GM19372 (cell line): ENCODE results near the gene C19orf38.
"Not testable (repeated sequence)": the region's sequence is repeated elsewhere in the genome, so short reads cannot be mapped to it uniquely, and the experiment has no call there.

ENCODE experiments used
- ATAC-seq: cut with Tn5 transposase; IDR thresholded peaks from one replicate; pipeline ENCODE4 v1.9.1; 2021; ENCODE audit warnings: mild to moderate bottlenecking, low read depth, moderate library complexity; ENCODE audit not compliant: unreplicated experiment

The C19orf38 gene

DNA sequence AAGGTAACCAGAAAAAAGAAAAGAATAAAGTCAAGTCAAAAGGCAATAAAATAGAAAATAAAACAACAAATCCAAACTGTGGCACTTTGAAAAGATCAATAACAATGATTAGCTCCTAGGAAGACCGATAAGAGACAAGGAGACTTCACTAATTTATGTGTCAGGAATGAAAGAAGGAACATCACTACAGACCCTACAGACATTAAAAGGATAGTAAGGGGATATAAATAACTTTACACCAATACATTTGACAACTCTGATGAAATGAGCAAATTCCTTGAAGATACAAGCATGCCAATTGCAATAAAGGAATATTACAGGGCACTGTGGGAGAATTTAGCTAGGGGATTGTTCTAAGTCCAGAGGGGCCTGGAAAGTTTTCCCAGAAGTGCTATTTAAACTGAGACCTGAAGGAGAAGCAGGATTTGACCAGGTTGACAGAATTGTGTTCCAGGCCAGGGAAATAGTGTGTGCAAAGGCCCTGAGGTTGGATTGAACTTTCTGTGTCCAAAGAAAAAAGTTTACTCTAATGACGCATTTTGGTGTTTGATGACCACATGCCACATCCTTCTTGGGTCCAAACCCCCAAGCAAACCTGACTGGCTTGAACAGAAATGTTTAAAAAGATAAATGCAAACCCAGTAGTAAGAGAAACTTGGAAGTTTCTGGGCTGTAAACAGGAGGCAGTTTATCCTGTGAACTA is 1.6 kb upstream of the C19orf38 start:
- no peak for ATAC-seq

DNA sequence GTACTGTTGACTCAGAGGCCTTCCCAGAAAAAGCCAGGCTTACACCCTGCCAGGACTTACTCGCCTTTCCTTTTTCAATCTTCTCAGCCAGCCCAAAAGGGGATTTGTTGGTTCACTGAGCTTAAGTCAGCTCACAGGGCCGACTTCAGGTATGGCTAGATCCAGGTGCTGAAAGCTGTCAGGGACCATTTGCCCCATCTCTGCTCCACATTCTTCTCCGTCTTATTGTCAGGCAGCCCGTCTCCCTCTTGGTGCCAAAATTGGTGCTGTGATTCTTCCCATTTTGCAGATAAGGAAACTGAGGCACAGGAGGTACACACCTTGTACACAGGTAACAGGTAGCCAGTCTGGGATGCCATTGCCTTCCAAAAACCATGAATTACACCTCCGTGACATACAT is 2.4 kb downstream of the C19orf38 start:
- ATAC-seq: no peak

DNA sequence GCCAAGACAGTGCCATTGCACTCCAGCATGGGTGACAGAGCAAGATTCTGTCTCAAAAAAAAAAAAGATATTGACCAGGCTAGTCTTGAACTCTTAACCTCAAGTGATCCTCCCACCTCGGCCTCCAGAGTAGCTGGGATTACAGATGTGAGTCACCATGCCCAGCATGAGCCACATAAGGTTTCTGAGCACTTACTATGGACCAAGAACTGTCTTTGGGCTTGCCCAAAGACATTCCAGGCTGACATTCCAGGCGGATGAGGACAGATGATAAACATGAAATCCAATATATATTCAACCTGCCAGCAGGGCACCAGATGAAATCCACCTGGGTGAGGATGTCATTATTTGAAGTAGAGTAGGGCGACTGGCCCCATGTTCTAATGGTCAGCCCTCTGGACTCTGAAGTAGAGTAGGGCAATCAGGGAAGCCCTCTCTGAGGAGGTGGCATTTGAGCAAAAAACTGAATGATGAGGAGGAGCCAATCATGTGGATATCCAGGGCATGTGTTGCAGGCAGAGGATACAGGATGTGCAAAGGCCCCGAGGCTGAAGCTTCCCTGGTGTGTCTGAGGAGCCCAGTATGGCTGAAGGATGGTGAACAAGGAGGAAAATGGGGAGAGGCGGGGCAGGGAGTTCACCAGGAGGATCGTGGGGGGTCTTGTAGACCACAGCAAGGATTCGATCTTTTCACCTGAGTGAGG is 4.0 kb downstream of the C19orf38 start:
- no peak for ATAC-seq

GRCh38 chr19:10852941-10853340 is 4.7 kb downstream of the C19orf38 start:
- ATAC-seq: no peak

GRCh38 chr19:10854350-10855089 is 6.3 kb downstream of the C19orf38 start:
- ATAC-seq: no peak

GRCh38 chr19:10855879-10856522 is 7.8 kb downstream of the C19orf38 start:
- no peak for ATAC-seq

DNA sequence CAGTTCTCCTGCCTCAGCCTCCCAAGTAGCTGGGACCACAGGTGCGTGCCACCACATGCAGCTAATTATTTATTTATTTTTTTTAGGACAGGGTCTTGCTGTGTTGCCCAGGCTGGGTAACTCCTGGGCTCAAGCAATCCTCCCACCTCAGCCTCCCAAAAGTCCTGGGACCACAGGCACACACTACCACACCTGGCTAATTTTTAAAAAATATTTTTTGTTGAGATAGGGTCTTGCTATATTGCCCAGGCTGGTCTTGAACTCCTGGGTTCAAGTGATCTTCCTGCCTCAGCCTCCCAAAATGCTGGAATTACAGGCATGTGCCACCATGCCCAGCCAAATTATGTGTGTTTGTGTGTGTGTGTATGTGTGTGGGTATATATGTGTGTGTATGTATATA is 8.7 kb downstream of the C19orf38 start:
- ATAC-seq: not testable (repeated sequence)

DNA sequence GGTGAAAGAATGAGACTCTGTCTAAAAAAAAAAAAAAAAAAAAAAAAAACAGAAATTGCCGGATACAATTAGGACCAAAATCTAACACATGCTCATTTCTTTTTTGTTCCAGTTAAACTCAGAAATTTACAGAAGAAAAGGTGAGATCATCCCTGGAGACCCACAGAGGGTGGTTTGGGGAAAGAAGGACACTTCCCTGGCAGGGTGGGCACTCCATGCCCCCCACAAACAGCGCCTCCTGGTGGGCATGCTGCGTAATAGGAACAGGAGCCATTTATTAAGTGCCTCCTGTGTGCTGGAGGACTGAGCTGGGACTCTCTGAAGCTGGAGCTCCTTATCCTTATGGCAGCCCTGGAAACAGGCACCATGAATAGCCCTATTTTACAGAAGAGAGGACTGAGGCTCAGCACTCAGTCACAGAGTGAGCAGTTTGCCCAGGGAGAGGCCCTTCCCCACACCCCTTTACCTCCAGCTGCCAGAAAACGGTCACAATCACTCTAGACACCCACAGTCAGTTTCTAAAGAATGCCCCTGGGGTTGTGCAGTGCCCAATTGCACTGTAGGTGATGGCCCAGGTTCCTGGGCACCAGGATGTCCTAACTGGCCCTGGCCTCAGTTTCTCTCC is 10.1 kb downstream of the C19orf38 start:
- no peak for ATAC-seq

DNA sequence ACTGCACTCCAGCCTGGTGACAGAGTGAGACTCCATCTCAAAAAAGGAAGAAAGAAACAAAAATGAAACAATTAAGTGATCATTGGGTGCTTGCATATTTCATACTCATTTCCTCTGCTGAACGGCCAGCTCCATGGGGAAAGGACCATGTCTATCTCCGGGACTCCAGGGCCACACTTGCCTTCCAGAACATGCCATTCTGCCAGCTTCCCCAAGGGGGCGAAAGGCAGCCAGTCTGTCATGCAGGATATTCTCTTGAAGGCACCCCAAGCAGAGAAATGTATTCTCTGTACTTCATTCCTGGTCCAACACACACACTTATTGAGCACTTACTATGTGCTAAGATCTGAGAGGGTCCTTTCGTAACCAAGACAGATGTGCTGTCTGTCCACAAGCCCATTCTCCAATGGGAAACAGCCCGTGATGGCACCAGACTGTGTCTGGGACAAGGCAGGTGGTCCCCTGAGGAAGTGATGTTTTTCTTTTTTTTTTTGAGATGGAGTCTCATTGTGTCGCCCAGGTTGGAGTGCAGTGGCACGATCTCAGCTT is 13.0 kb downstream of the C19orf38 start:
- ATAC-seq: no peak

DNA sequence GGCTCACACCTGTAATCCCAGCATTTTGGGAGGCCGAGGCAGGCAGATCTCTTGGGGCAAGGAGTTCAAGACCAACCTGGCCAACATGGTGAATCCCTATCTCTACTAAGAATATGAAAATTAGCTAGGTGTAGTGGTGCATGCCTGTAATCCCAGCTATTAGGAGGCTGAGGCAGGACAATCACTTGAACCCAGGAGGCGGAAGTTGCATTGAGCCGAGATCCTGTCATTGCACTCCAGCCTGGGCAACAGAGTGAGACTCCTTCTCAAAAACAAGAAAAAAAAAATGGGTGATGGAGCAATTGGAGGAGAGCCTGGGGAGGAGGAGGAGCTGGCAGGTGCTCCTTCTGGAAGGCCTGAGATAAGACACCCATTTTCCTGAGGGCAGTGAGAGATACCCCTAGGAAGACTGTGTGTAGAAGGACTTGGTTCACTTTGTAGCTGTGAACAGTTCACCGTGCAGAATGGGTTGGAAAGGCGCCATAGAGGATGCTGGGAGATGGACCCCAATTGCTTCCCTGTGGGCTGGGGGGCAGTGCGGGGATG is 14.4 kb downstream of the C19orf38 start:
- no peak for ATAC-seq

DNA sequence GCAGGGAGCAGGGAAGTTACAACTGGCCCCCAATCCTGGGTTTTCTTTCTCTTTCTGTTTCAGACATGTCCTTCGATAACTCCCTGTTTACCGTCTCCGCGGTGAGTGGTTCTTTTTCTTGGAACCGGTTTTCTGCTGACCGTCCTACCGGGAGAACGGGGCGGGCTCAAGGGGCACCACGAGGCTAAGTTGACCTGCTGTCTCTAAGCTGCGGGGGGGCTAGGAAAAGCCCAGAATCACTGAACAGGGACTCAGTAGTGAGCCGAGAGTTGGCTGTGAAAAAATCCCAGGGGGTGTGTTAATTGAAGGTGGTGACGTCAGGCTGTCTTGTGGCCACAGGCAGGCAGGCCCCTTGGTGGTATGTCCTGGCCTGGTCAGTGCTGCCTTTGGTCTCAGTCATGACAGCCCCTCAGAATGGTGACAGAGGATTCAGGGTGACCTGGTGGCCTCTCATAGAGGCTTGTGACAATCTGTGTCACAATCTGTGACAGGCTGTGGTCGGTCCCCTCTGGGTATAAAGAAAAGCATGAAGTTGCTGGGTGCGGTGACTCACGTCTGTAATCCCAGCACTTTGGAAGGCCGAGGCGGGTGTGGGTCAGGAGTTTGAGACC is 15.0 kb downstream of the C19orf38 start:
- no peak for ATAC-seq

GRCh38 chr19:10864538-10864899 is 16.3 kb downstream of the C19orf38 start:
- no peak for ATAC-seq

- ATAC-seq: no peak
These were observed 18.3 kb downstream of the C19orf38 start for GRCh38 chr19:10866495-10866894.

DNA sequence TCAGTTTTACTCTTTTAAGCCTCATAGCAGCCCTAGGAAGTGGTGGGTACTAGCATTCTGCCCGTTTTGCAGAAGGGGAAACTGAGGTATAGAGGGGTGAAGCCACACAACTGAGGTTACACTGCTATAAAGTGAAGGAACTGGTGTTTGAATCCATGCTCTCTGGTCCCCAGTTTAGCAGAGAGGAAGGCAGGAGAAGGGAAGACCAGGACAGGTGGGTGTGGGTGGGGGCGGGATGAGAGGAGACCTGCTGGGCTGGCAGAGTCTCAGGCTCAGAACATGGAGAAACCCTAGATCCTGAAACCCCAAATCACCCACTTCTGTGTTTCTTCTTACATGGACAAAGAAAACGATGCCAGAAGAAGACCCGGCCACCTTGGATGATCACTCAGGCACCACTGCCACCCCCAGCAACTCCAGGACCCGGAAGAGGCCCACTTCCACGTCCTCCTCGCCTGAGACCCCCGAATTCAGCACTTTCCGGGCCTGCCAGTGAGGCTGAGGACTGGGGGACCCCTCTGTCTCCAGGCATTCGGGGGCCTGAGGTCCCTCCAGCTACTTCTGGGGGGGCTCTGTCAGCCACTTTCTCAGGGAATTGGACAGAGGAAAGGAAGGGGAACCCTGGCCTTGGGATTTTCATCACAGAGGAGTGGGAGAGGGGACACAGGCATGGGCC is 20.8 kb downstream of the C19orf38 start:
- ATAC-seq: no peak

GRCh38 chr19:10869872-10870311 is 21.7 kb downstream of the C19orf38 start:
- not testable (repeated sequence) for ATAC-seq

DNA sequence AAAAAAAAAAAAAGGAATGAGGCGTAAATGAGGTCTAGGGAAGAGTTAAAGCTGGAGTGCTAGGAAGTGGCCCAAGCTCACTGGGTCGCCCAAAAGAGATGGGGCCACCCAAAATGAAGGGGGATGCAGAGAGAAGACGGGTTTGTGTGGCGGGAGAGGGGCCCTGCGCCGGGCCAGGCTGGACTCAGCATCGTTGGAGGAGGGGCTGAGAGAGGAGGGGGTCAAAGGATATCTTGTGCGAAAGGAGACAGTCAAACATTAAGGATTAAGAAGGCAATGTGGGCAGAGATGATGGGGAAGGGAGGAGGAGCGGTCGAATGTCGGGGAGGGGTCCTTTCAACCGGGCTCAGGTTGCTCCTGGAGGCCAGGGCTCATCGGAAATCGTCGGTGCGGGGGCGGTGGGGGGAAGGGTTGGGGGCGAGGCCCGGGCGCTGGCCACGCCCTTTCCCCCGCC is 22.3 kb downstream of the C19orf38 start:
- no peak for ATAC-seq

GRCh38 chr19:10870955-10871603 is 22.9 kb downstream of the C19orf38 start, which contains the start of gene CARM1:
Gene CARM1 (plus strand): TSS chr19:10871553. CDS start chr19:10871703, 150 bp downstream.
- ATAC-seq: peak; percentile 82
